OCI-LY7 (cell line): ENCODE measurements around the gene ITIH4. TPM values are rescaled to one million over a fixed set of nuclear protein-coding genes. Genes with fewer than 3 reads are reported as not detected.

Source experiments
- BruUV-seq: library from RNA; stranded (reverse); fragments of 400-500 nt; replicated peaks from 2 replicates; lab custom pipeline; 2021; lab: Mats Ljungman, UMichigan
- CTCF ChIA-PET: fragments of 300-600 bp; sonication (Branson Sonifier 250); formaldehyde crosslinking; loops from one replicate; lab custom pipeline; 2022; ENCODE audit warnings: antibody characterized with exemption; ENCODE audit not compliant: unreplicated experiment; lab: Charles Lee
- POLR2A ChIA-PET: fragments of 300-600 bp; sonication (Branson Sonifier 250); formaldehyde crosslinking; loops from one replicate; lab custom pipeline; 2022; ENCODE audit warnings: antibody characterized with exemption; lab: Charles Lee
- DNase-seq: peaks from one replicate; pipeline ENCODE4 v3.0.0-alpha.2; 2015; ENCODE audit warnings: low spot score
- H2AFZ ChIP-seq: fragments of 200-600 bp; sonication (generic), shearing (Covaris generic); 2 replicates; pipeline ENCODE4 v1.6.1; 2014; ENCODE audit warnings: mild to moderate bottlenecking, antibody characterized with exemption, low read length, moderate library complexity
- H3K27ac ChIP-seq: fragments of 200-600 bp; sonication (generic); 2 replicates; pipeline ENCODE4 v1.5.1; 2014; ENCODE audit warnings: mixed run types, low read depth, mild to moderate bottlenecking, moderate library complexity, low read length, inconsistent platforms; ENCODE audit not compliant: poor library complexity, severe bottlenecking
- H3K36me3 ChIP-seq: fragments of 200-600 bp; sonication (generic); 2 replicates; pipeline ENCODE4 v1.6.1; 2014; ENCODE audit warnings: mild to moderate bottlenecking, antibody characterized with exemption, low read length, moderate library complexity, mixed read lengths; ENCODE audit not compliant: insufficient read depth
- H3K4me1 ChIP-seq: fragments of 200-600 bp; sonication (generic); 2 replicates; pipeline ENCODE4 v1.5.1; 2014; ENCODE audit warnings: mild to moderate bottlenecking, low read length; ENCODE audit not compliant: insufficient read depth, poor library complexity, severe bottlenecking
- H3K4me2 ChIP-seq: fragments of 200-600 bp; sonication (generic); 2 replicates; pipeline ENCODE4 v1.6.1; 2014; ENCODE audit warnings: mild to moderate bottlenecking, low read length
- H3K4me3 ChIP-seq: fragments of 200-600 bp; sonication (generic); 2 replicates; pipeline ENCODE4 v1.5.1; 2014; ENCODE audit warnings: mild to moderate bottlenecking, low read depth, low read length; ENCODE audit not compliant: poor library complexity, severe bottlenecking
- H3K79me2 ChIP-seq: fragments of 200-600 bp; sonication (generic); 2 replicates; pipeline ENCODE4 v1.6.1; 2016; ENCODE audit warnings: low read depth, mild to moderate bottlenecking, low read length, moderate library complexity, mixed read lengths; ENCODE audit not compliant: insufficient read depth
- H3K9me2 ChIP-seq: fragments of 200-600 bp; sonication (generic); 2 replicates; pipeline ENCODE4 v1.6.1; 2016; ENCODE audit warnings: mild to moderate bottlenecking, low read length, mixed read lengths; ENCODE audit not compliant: insufficient read depth
- H3K9me3 ChIP-seq: fragments of 200-600 bp; sonication (generic); 2 replicates; pipeline ENCODE4 v1.6.1; 2014; ENCODE audit warnings: mild to moderate bottlenecking, mixed run types, low read length, mixed read lengths
- H4K20me1 ChIP-seq: fragments of 200-600 bp; sonication (generic); 2 replicates; pipeline ENCODE4 v1.6.1; 2014; ENCODE audit warnings: mild to moderate bottlenecking, antibody characterized with exemption, low read length, moderate library complexity, mixed read lengths; ENCODE audit not compliant: insufficient read depth
- EZH2phosphoT487 ChIP-seq: fragments of 200-600 bp; sonication (generic); IDR thresholded peaks from 2 replicates; pipeline ENCODE4 v1.6.1; 2018; ENCODE audit warnings: low read depth, borderline replicate concordance, mild to moderate bottlenecking, mixed run types, antibody characterized with exemption, low read length, moderate library complexity, mixed read lengths
- intact Hi-C: fragments of 100-400 bp; cut with micrococcal nuclease; formaldehyde crosslinking; loops from one replicate; pipeline ENCODE4 v1.10.0; 2022; ENCODE audit not compliant: unreplicated experiment
- total RNA-seq, 2 experiments: library from RNA; depleted of rRNA in 1 of 2; stranded (reverse); fragments of >200 nt in 1 of 2; shearing (Covaris generic) in 1 of 2; gene quantifications; 2 replicates each; pipeline ENCODE4 v1.2.3, GENCODE V29; 2014 to 2022
- TF ChIP-seq, protein P1 (sequence below): fragments of 200-600 bp; sonication (generic); conservative IDR thresholded peaks from 2 replicates; pipeline ENCODE4 v1.5.1; 2014; ENCODE audit warnings: mild to moderate bottlenecking, antibody characterized with exemption, low read length, moderate library complexity, mixed read lengths

The ITIH4 gene
- total RNA-seq, 2 experiments from 2014 or later, result 2.1 to 2.2 TPM

DNA sequence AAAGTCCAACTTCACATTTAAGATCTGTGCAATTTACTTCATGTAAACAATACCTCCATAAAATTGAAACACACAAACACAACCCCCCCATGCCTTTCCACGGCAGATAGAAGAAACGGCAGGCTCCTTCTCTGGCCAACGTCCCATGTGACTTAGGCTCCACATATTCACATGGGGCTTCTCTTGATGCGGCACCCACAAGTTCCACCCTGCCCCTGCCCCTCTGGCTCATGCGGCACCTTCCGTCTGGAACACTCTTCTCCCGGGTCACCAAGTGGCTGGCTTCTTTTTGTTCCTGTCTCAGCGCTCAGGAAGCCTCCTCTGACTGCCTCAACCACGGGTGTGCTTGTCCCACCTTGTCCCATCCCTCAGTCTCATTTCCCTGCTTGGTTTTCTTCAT lies 41.3 kb upstream of the ITIH4 start:
- TF ChIP-seq, protein P1, sequence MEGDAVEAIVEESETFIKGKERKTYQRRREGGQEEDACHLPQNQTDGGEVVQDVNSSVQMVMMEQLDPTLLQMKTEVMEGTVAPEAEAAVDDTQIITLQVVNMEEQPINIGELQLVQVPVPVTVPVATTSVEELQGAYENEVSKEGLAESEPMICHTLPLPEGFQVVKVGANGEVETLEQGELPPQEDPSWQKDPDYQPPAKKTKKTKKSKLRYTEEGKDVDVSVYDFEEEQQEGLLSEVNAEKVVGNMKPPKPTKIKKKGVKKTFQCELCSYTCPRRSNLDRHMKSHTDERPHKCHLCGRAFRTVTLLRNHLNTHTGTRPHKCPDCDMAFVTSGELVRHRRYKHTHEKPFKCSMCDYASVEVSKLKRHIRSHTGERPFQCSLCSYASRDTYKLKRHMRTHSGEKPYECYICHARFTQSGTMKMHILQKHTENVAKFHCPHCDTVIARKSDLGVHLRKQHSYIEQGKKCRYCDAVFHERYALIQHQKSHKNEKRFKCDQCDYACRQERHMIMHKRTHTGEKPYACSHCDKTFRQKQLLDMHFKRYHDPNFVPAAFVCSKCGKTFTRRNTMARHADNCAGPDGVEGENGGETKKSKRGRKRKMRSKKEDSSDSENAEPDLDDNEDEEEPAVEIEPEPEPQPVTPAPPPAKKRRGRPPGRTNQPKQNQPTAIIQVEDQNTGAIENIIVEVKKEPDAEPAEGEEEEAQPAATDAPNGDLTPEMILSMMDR, result no peak
- no peak for TF ChIP-seq EZH2phosphoT487
- no peaks in the 10 kb centered on the region for H3K79me2 ChIP-seq

DNA sequence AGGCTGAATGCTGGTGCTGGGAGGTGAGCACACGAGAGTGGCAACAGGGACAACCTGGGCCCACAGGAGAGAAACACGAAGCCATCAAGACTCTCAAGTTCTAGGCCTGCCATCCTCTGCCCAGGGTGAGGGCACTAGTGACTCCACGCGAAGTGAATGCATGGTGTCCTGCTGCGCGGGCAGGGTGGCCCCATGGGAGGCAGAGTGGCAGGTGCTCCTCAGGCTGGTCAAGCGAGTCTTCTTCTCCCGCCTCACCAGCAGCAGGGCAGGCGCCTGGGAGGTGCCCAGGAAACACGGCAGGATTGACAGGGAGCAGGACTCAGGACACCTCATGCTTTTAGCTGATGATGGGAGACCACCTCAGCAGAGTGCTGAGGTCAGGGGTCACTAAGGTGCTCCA lies 40.0 kb upstream of the ITIH4 start:
- intact Hi-C loops, result no loop called here
- Histone ChIP-seq H3K36me3 (no peaks in the 10 kb centered on the region), H3K4me3 (no peak overlapping the region), H3K27ac (no peak overlapping the region), H2AFZ (no peak overlapping the region), H3K4me1 (no peaks in the 10 kb centered on the region), H4K20me1 (no peaks in the 10 kb centered on the region; the same call in 1 of the 2 replicates), H3K79me2 (no peaks in the 10 kb centered on the region), H3K9me2 (no peaks in the 10 kb centered on the region), H3K4me2 (no peak overlapping the region), H3K9me3 (no peaks in the 10 kb centered on the region)
- DNase-seq, result no peak
- TF ChIP-seq, protein P1, result no peak
- no peak for TF ChIP-seq EZH2phosphoT487
- POLR2A ChIA-PET, result no interaction called here
- CTCF ChIA-PET, result no interaction called here
- BruUV-seq, result no TSS peak

More for the DNA sequence above, 41.3 kb upstream of the ITIH4 start:
- Histone ChIP-seq H2AFZ (no peak overlapping the region), H3K9me3 (no peaks in the 10 kb centered on the region), H3K4me3 (no peak overlapping the region), H3K27ac (no peak overlapping the region), H3K9me2 (no peaks in the 10 kb centered on the region), H3K4me1 (no peaks in the 10 kb centered on the region), H4K20me1 (no peaks in the 10 kb centered on the region; the same call in 1 of the 2 replicates), H3K4me2 (no peak overlapping the region), H3K36me3 (no peaks in the 10 kb centered on the region)
- ChIA-PET POLR2A (no interaction called here), CTCF (no interaction called here)
- BruUV-seq, result no TSS peak
- intact Hi-C loops, result no loop called here
- DNase-seq, result no peak

- no peaks in the 10 kb centered on the region for H3K79me2 ChIP-seq
- ChIA-PET POLR2A (no interaction called here), CTCF (no interaction called here)
- DNase-seq, result no peak
- H3K27ac ChIP-seq, result no peak overlapping the region
- H3K9me2 ChIP-seq, result no peaks in the 10 kb centered on the region
- H3K9me3 ChIP-seq, result no peaks in the 10 kb centered on the region
- no peak overlapping the region for H3K4me3 ChIP-seq
- intact Hi-C loops, result no loop called here
- H4K20me1 ChIP-seq, result no peaks in the 10 kb centered on the region; the same call in 1 of the 2 replicates
- no peaks in the 10 kb centered on the region for H3K4me1 ChIP-seq
- TF ChIP-seq EZH2phosphoT487, result no peak
- TF ChIP-seq, protein P1, result no peak
- H3K36me3 ChIP-seq, result no peaks in the 10 kb centered on the region
- no peak overlapping the region for H3K4me2 ChIP-seq
- H2AFZ ChIP-seq, result no peak overlapping the region
- no TSS peak for BruUV-seq
These were observed 36.0 kb upstream of the ITIH4 start for GRCh38 chr3:52866427-52866826.
